HepG2 (cell line): ENCODE measurements around the gene CAMTA1. TPM values are rescaled to one million over a fixed set of nuclear protein-coding genes. Genes with fewer than 3 reads are reported as not detected.

ENCODE experiments used
- FOXO1 ChIP-seq: sonication (generic); formaldehyde crosslinking; IDR thresholded peaks from 2 replicates; pipeline ENCODE4 v1.4.0; 2020; ENCODE audit warnings: missing genetic modification reagents
- GPN1 ChIP-seq: sonication (generic); formaldehyde crosslinking; IDR thresholded peaks from 2 replicates; pipeline ENCODE4 v1.5.1; 2020; ENCODE audit warnings: missing genetic modification reagents, borderline replicate concordance
- HOXA3 ChIP-seq: sonication (generic); formaldehyde crosslinking; IDR thresholded peaks from 2 replicates; pipeline ENCODE4 v1.5.0; 2020; ENCODE audit warnings: missing genetic modification reagents
- KDM4B ChIP-seq: sonication (generic); formaldehyde crosslinking; IDR thresholded peaks from 2 replicates; pipeline ENCODE4 v1.4.0; 2020; ENCODE audit warnings: missing genetic modification reagents
- KLF16 ChIP-seq, 2 experiments: sonication (generic) in 1 of 2; formaldehyde crosslinking in 1 of 2; IDR thresholded peaks; 2 replicates each; pipeline versions ENCODE4 v1.6.1 to v1.8.0; 2016 to 2023; ENCODE audit warnings: missing genetic modification reagents in 2 of 2, missing compliant biosample characterization in 1 of 2
- MXI1 ChIP-seq: IDR thresholded peaks from 3 replicates; pipeline ENCODE4 v1.6.1; 2012; ENCODE audit warnings: low read depth, low read length, inconsistent platforms, borderline replicate concordance
- NBN ChIP-seq: fragments of 450-650 bp; conservative IDR thresholded peaks from 2 replicates; pipeline ENCODE4 v1.6.1; 2017
- NFE2 ChIP-seq: sonication (generic); formaldehyde crosslinking; IDR thresholded peaks from 2 replicates; pipeline ENCODE4 v1.4.0; 2020; ENCODE audit warnings: missing genetic modification reagents
- PHF20 ChIP-seq: sonication (generic); formaldehyde crosslinking; IDR thresholded peaks from 2 replicates; pipeline ENCODE4 v1.5.0; 2020; ENCODE audit warnings: mild to moderate bottlenecking, missing genetic modification reagents
- RXRA ChIP-seq: sonication (generic); formaldehyde crosslinking; IDR thresholded peaks from 2 replicates; pipeline ENCODE4 v1.5.1; 2020; ENCODE audit warnings: missing genetic modification reagents
- SKI ChIP-seq: fragments of 450-650 bp; IDR thresholded peaks from one replicate; pipeline ENCODE4 v1.6.1; 2018; ENCODE audit warnings: mild to moderate bottlenecking; ENCODE audit not compliant: partially characterized antibody
- ZKSCAN5 ChIP-seq: sonication (generic); formaldehyde crosslinking; IDR thresholded peaks from 2 replicates; pipeline ENCODE4 v1.5.1; 2020; ENCODE audit warnings: mild to moderate bottlenecking, missing genetic modification reagents
- ZMYM2 ChIP-seq: sonication (generic); formaldehyde crosslinking; IDR thresholded peaks from 2 replicates; pipeline ENCODE4 v1.8.0; 2022; ENCODE audit warnings: mild to moderate bottlenecking, missing genetic modification reagents
- ZNF598 ChIP-seq: sonication (generic); formaldehyde crosslinking; IDR thresholded peaks from 2 replicates; pipeline ENCODE4 v1.5.1; 2020; ENCODE audit warnings: mild to moderate bottlenecking, missing genetic modification reagents, borderline replicate concordance
- polyA plus RNA-seq, 8 experiments: library from polyadenylated mRNA; depleted of rRNA in 3 of 8; stranded (reverse) in 7 of 8; unstranded in 1 of 8; fragments of >200 nt; fragmentation: Illumina TruSeq in 4 of 8; extraction: Trizol in 4 of 8; gene quantifications; 2 replicates each; pipeline versions ENCODE4 v1.2.1 to v1.2.3, GENCODE V29; 2011 to 2016; ENCODE audit warnings: low read depth in 4 of 8, missing spikeins in 1 of 8, mixed read lengths in 1 of 8; ENCODE audit not compliant: insufficient read depth in 1 of 8
- total RNA-seq, 5 experiments: library from RNA; depleted of rRNA; stranded (reverse); fragments of >200 nt; fragmentation: Illumina TruSeq; extraction: Trizol; gene quantifications; 2 replicates each; pipeline ENCODE4 v1.2.3, GENCODE V29; 2016; ENCODE audit warnings: low read depth in 1 of 5
- TF ChIP-seq, protein P1 (sequence below): conservative IDR thresholded peaks from 2 replicates; pipeline ENCODE4 v1.6.1; 2018; ENCODE audit warnings: missing genetic modification reagents
- TF ChIP-seq, protein P2 (sequence below): sonication (generic); formaldehyde crosslinking; IDR thresholded peaks from 2 replicates; pipeline ENCODE4 v1.4.0; 2020; ENCODE audit warnings: missing genetic modification reagents
- TF ChIP-seq, protein P3 (sequence below): sonication (generic); formaldehyde crosslinking; IDR thresholded peaks from 2 replicates; pipeline ENCODE4 v1.4.0; 2020; ENCODE audit warnings: missing genetic modification reagents, borderline replicate concordance
- TF ChIP-seq, protein P4 (sequence below): sonication (generic); formaldehyde crosslinking; IDR thresholded peaks from 2 replicates; pipeline ENCODE4 v1.4.0; 2020; ENCODE audit warnings: missing genetic modification reagents, borderline replicate concordance
- TF ChIP-seq, protein P5 (sequence below): sonication (generic); formaldehyde crosslinking; IDR thresholded peaks from 2 replicates; pipeline ENCODE4 v1.4.0; 2020; ENCODE audit warnings: missing genetic modification reagents
- TF ChIP-seq, protein P6 (sequence below): sonication (generic); formaldehyde crosslinking; IDR thresholded peaks from 2 replicates; pipeline ENCODE4 v1.8.0; 2022; ENCODE audit warnings: mild to moderate bottlenecking, missing genetic modification reagents, borderline replicate concordance

CAMTA1 gene
- total and polyA plus RNA-seq, 2 of the 13 experiments (the other 11 are each of a cell fraction or from before 2014, with no cell fraction given) = 25.0 to 36.4 TPM

DNA sequence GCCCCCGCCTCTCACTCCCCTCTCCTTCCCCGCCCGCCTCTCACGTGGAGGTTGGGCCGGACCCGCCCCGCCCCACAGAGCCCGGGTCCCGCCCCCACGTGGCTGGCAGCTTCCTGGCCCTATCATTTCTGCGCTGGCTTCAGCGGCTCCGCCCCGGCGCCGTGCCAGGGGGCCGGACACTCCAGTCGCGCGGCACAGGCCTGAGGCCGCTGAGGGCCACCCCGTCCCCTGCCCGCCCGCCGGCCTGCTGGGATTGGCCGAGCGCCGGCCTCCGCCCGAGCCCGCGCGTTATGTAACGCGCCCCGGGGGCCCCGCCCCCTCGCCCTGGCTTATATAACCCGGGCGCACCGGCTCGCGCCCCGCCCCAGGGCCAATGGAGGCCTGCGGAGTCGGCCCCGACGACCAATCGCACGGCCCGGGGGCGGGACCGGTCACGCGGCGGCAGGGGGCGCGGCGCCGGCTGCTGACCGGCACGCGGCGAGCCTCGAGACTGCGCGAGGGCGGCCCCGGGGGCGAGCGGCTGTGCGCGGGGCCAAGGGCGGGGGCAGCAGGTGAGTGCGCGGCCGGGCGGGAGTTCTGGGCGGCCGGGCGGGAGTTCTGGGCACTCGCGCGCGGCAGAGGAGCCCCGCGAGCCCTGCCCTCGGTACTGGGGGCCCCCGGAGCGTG is 998.7 kb downstream of the CAMTA1 start, which contains the start of gene PER3 (continued):
- TF ChIP-seq NFE2 (no peak), ZNF598 (CRISPR knock-in tag) (no peak), RXRA (CRISPR knock-in tag) (no peak), FOXO1 (CRISPR knock-in tag) (no peak), KLF16 (CRISPR knock-in tag; IDR thresholded peaks at IDR 0.05) (peak in 1 of 2 experiments; percentile 8; a peak in 1 of 4 replicates), HOXA3 (CRISPR knock-in tag) (no peak; the same call in 1 of the 2 replicates), MXI1 (peak; percentile 61; the same call in 1 of the 3 replicates), ZMYM2 (CRISPR knock-in tag) (no peak), SKI (no peak), KDM4B (CRISPR knock-in tag) (no peak), ZKSCAN5 (no peak), GPN1 (no peak), PHF20 (CRISPR knock-in tag) (no peak), NBN (no peak)
- TF ChIP-seq, protein P1, sequence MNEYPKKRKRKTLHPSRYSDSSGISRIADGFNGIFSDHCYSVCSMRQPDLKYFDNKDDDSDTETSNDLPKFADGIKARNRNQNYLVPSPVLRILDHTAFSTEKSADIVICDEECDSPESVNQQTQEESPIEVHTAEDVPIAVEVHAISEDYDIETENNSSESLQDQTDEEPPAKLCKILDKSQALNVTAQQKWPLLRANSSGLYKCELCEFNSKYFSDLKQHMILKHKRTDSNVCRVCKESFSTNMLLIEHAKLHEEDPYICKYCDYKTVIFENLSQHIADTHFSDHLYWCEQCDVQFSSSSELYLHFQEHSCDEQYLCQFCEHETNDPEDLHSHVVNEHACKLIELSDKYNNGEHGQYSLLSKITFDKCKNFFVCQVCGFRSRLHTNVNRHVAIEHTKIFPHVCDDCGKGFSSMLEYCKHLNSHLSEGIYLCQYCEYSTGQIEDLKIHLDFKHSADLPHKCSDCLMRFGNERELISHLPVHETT (CRISPR knock-in tag) = no peak
- TF ChIP-seq, protein P2, sequence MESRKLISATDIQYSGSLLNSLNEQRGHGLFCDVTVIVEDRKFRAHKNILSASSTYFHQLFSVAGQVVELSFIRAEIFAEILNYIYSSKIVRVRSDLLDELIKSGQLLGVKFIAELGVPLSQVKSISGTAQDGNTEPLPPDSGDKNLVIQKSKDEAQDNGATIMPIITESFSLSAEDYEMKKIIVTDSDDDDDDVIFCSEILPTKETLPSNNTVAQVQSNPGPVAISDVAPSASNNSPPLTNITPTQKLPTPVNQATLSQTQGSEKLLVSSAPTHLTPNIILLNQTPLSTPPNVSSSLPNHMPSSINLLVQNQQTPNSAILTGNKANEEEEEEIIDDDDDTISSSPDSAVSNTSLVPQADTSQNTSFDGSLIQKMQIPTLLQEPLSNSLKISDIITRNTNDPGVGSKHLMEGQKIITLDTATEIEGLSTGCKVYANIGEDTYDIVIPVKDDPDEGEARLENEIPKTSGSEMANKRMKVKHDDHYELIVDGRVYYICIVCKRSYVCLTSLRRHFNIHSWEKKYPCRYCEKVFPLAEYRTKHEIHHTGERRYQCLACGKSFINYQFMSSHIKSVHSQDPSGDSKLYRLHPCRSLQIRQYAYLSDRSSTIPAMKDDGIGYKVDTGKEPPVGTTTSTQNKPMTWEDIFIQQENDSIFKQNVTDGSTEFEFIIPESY (CRISPR knock-in tag) = peak; percentile 25; the same call in 1 of the 2 replicates
- TF ChIP-seq, protein P3, sequence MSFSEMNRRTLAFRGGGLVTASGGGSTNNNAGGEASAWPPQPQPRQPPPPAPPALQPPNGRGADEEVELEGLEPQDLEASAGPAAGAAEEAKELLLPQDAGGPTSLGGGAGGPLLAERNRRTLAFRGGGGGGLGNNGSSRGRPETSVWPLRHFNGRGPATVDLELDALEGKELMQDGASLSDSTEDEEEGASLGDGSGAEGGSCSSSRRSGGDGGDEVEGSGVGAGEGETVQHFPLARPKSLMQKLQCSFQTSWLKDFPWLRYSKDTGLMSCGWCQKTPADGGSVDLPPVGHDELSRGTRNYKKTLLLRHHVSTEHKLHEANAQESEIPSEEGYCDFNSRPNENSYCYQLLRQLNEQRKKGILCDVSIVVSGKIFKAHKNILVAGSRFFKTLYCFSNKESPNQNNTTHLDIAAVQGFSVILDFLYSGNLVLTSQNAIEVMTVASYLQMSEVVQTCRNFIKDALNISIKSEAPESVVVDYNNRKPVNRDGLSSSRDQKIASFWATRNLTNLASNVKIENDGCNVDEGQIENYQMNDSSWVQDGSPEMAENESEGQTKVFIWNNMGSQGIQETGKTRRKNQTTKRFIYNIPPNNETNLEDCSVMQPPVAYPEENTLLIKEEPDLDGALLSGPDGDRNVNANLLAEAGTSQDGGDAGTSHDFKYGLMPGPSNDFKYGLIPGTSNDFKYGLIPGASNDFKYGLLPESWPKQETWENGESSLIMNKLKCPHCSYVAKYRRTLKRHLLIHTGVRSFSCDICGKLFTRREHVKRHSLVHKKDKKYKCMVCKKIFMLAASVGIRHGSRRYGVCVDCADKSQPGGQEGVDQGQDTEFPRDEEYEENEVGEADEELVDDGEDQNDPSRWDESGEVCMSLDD = no peak
- TF ChIP-seq, protein P4, sequence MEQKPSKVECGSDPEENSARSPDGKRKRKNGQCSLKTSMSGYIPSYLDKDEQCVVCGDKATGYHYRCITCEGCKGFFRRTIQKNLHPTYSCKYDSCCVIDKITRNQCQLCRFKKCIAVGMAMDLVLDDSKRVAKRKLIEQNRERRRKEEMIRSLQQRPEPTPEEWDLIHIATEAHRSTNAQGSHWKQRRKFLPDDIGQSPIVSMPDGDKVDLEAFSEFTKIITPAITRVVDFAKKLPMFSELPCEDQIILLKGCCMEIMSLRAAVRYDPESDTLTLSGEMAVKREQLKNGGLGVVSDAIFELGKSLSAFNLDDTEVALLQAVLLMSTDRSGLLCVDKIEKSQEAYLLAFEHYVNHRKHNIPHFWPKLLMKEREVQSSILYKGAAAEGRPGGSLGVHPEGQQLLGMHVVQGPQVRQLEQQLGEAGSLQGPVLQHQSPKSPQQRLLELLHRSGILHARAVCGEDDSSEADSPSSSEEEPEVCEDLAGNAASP (CRISPR knock-in tag) = no peak
- TF ChIP-seq, protein P5, sequence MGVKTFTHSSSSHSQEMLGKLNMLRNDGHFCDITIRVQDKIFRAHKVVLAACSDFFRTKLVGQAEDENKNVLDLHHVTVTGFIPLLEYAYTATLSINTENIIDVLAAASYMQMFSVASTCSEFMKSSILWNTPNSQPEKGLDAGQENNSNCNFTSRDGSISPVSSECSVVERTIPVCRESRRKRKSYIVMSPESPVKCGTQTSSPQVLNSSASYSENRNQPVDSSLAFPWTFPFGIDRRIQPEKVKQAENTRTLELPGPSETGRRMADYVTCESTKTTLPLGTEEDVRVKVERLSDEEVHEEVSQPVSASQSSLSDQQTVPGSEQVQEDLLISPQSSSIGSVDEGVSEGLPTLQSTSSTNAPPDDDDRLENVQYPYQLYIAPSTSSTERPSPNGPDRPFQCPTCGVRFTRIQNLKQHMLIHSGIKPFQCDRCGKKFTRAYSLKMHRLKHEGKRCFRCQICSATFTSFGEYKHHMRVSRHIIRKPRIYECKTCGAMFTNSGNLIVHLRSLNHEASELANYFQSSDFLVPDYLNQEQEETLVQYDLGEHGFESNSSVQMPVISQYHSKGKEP = no peak
- TF ChIP-seq, protein P6, sequence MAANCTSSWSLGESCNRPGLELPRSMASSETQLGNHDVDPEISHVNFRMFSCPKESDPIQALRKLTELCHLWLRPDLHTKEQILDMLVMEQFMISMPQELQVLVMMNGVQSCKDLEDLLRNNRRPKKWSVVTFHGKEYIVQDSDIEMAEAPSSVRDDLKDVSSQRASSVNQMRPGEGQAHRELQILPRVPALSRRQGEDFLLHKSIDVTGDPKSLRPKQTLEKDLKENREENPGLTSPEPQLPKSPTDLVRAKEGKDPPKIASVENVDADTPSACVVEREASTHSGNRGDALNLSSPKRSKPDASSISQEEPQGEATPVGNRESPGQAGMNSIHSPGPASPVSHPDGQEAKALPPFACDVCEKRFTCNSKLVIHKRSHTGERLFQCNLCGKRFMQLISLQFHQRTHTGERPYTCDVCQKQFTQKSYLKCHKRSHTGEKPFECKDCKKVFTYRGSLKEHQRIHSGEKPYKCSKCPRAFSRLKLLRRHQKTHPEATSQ (CRISPR knock-in tag) = no peak
